ENCODE results near the gene DAAM2.

DNA sequence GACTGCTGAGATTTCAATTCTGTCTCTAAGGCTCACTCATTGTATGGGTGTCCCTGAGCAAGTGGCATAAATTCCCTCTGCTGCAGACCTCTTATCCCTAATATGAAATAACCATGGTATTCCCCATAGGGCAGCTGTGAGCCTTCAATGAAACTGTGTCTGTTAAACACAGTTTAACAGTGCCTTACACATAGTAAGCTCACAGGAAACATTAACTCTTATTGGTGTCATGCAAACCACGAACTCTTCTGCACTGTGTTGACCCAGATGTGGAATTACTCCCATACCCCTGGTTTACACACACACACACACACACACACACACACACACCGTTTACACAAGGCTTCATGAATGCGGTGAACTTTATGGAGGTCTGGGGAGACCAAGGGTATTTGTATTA is 23.2 kb downstream of the DAAM2 start:
- no peak for TF ChIP-seq CHD2 (IDR thresholded peaks at IDR 0.05; ENCODE audit: low read length)
- no peak for TF ChIP-seq CTCF (IDR thresholded peaks at IDR 0.05; ENCODE audit: control extremely low read depth in 1 of 3, insufficient read depth in 1 of 3, low read depth in 1 of 3, low read length in 3 of 3)
- TF ChIP-seq MAFK (IDR thresholded peaks at IDR 0.05; ENCODE audit: low read depth, low read length) = no peak
- TF ChIP-seq ATF3 (IDR thresholded peaks at IDR 0.05; ENCODE audit: insufficient read depth, low read depth, low read length) = no peak
- no peak for TF ChIP-seq JUN (IDR thresholded peaks at IDR 0.05; ENCODE audit: low read depth, low read length)
- TF ChIP-seq RNF2 (IDR thresholded peaks at IDR 0.05; ENCODE audit: borderline replicate concordance, low read depth, low read length, missing control alignments, poor library complexity, severe bottlenecking) = no peak
- no peak for TF ChIP-seq TEAD4 (IDR thresholded peaks at IDR 0.05; ENCODE audit: low read depth, low read length)
- no peak for TF ChIP-seq POLR2AphosphoS5 (IDR thresholded peaks at IDR 0.05; ENCODE audit: low read depth, low read length)
- no peak for TF ChIP-seq EZH2 (IDR thresholded peaks at IDR 0.05; ENCODE audit: low read depth, low read length, severe bottlenecking)
